Vagina (tissue), 2 donors: ENCODE measurements around the gene TNNC1. TPM values are rescaled to one million over a fixed set of nuclear protein-coding genes. Genes with fewer than 3 reads are reported as not detected.

Source experiments
- DNase-seq, 2 donors: peaks; one replicate each; pipeline ENCODE4 v3.0.0-alpha.2; 2017; ENCODE audit errors: extremely low spot score in 2 of 2
- H3K27ac ChIP-seq: fragments of 200-600 bp; sonication (generic); one replicate; pipeline ENCODE4 v1.5.1; 2019
- H3K27me3 ChIP-seq: fragments of 200-600 bp; sonication (generic); one replicate; pipeline ENCODE4 v1.5.1; 2019
- H3K36me3 ChIP-seq, 2 donors: fragments of 200-600 bp; sonication (generic); one replicate each; pipeline ENCODE4 v1.5.1; 2017 to 2019
- H3K4me1 ChIP-seq: fragments of 200-600 bp; sonication (generic); one replicate; pipeline ENCODE4 v1.5.1; 2019
- H3K4me3 ChIP-seq, 2 donors: fragments of 200-600 bp; sonication (generic); 1 replicate in 1 of 2; 2 replicates in 1 of 2; pipeline ENCODE4 v1.5.1; 2016 to 2019
- H3K9me3 ChIP-seq: fragments of 200-600 bp; sonication (generic); one replicate; pipeline ENCODE4 v1.5.1; 2019
- CTCF ChIP-seq, 3 experiments: fragments of 450-650 bp in 2 of 3; fragments of 200-600 bp in 1 of 3; sonication (generic) in 1 of 3; IDR thresholded peaks; one replicate each; pipeline ENCODE4 v1.5.1; 2017 to 2019; ENCODE audit warnings: antibody characterized with exemption in 3 of 3, mild to moderate bottlenecking in 2 of 3, moderate library complexity in 2 of 3
- POLR2A ChIP-seq, 2 donors: fragments of 450-650 bp; IDR thresholded peaks; one replicate each; pipeline ENCODE4 v1.6.1; 2017; ENCODE audit warnings: antibody characterized with exemption in 2 of 2, mild to moderate bottlenecking in 2 of 2, moderate library complexity in 2 of 2
- POLR2AphosphoS5 ChIP-seq, 2 donors: sonication (generic); formaldehyde crosslinking; IDR thresholded peaks; one replicate each; pipeline ENCODE4 v1.9.0; 2017; ENCODE audit warnings: antibody characterized with exemption in 2 of 2, mild to moderate bottlenecking in 2 of 2, low read depth in 1 of 2; ENCODE audit not compliant: insufficient read depth in 1 of 2
- intact Hi-C: fragments of 100-400 bp; cut with DNase I; formaldehyde crosslinking; loops from one replicate; pipeline ENCODE4 v1.15.1; 2023
- total RNA-seq: library from RNA; depleted of rRNA; stranded (reverse); fragments of >200 nt; gene quantifications from one replicate; pipeline ENCODE4 v1.2.3, GENCODE V29; 2016

The TNNC1 gene
- total RNA-seq, 1 donor from 2014 or later = 1.7 TPM

- no peak overlapping the region for H3K4me3 ChIP-seq
- intact Hi-C loops = no loop called here
- DNase-seq = no peak
These were observed 11.2 kb downstream of the TNNC1 start for GRCh38 chr3:52442409-52443267.

GRCh38 chr3:52441772-52442332 lies 12.0 kb downstream of the TNNC1 start:
- H3K27ac ChIP-seq = no peak overlapping the region
- H3K4me1 ChIP-seq = peaks cover 19% of the 10 kb centered on the region
- TF ChIP-seq CTCF (IDR thresholded peaks at IDR 0.05) = no peak
- TF ChIP-seq POLR2AphosphoS5 (IDR thresholded peaks at IDR 0.05; ENCODE audit: insufficient read depth in 1 of 2, low read depth in 1 of 2) = no peak
- TF ChIP-seq POLR2A (IDR thresholded peaks at IDR 0.05) = no peak
- H3K9me3 ChIP-seq = no peaks in the 10 kb centered on the region
- no peak for DNase-seq
- H3K36me3 ChIP-seq = no peaks in the 10 kb centered on the region
- intact Hi-C loops = no loop called here
- no peaks in the 10 kb centered on the region for H3K27me3 ChIP-seq
- no peak overlapping the region for H3K4me3 ChIP-seq

More at GRCh38 chr3:52442409-52443267, 11.2 kb downstream of the TNNC1 start:
- no peak overlapping the region for H3K27ac ChIP-seq
- H3K4me1 ChIP-seq = peaks cover 11% of the 10 kb centered on the region
- no peaks in the 10 kb centered on the region for H3K9me3 ChIP-seq
- TF ChIP-seq CTCF (IDR thresholded peaks at IDR 0.05) (no peak), POLR2A (IDR thresholded peaks at IDR 0.05) (no peak), POLR2AphosphoS5 (IDR thresholded peaks at IDR 0.05; ENCODE audit: insufficient read depth in 1 of 2, low read depth in 1 of 2) (no peak)
- H3K36me3 ChIP-seq = no peaks in the 10 kb centered on the region
- H3K27me3 ChIP-seq = no peaks in the 10 kb centered on the region

- Histone ChIP-seq H3K9me3 (no peaks in the 10 kb centered on the region), H3K4me1 (peaks cover 25% of the 10 kb centered on the region), H3K36me3 (no peaks in the 10 kb centered on the region), H3K4me3 (no peak overlapping the region), H3K27ac (no peak overlapping the region), H3K27me3 (no peaks in the 10 kb centered on the region)
- no peak for DNase-seq
- TF ChIP-seq POLR2AphosphoS5 (IDR thresholded peaks at IDR 0.05; ENCODE audit: insufficient read depth in 1 of 2, low read depth in 1 of 2) = no peak
- TF ChIP-seq POLR2A (IDR thresholded peaks at IDR 0.05) = no peak
- no peak for TF ChIP-seq CTCF (IDR thresholded peaks at IDR 0.05)
- intact Hi-C loops = no loop called here
These were observed 12.6 kb downstream of the TNNC1 start for GRCh38 chr3:52441091-52441771.

- intact Hi-C loops = no loop called here
- no peak for TF ChIP-seq POLR2A (IDR thresholded peaks at IDR 0.05)
- TF ChIP-seq POLR2AphosphoS5 (IDR thresholded peaks at IDR 0.05; ENCODE audit: insufficient read depth in 1 of 2, low read depth in 1 of 2) = no peak
- no peak for TF ChIP-seq CTCF (IDR thresholded peaks at IDR 0.05)
- H3K27ac ChIP-seq = no peak overlapping the region
- H3K4me3 ChIP-seq = no peak overlapping the region
- H3K4me1 ChIP-seq = peaks cover 25% of the 10 kb centered on the region
- no peaks in the 10 kb centered on the region for H3K36me3 ChIP-seq
- H3K27me3 ChIP-seq = no peaks in the 10 kb centered on the region
- DNase-seq = no peak
- no peaks in the 10 kb centered on the region for H3K9me3 ChIP-seq
These were observed 13.2 kb downstream of the TNNC1 start for GRCh38 chr3:52440671-52441070.
